Osteoblast (primary cell): ENCODE measurements around the gene AOX1. TPM values are rescaled to one million over a fixed set of nuclear protein-coding genes. Genes with fewer than 3 reads are reported as not detected.

Experiments
- DNase-seq: peaks from one replicate; pipeline ENCODE4 v3.0.0; 2011; ENCODE audit warnings: low spot score, mixed read lengths; ENCODE audit not compliant: insufficient read length; ENCODE audit errors: missing footprints
- H2AFZ ChIP-seq: 2 replicates; pipeline ENCODE4 v1.6.0; 2011; ENCODE audit warnings: mild to moderate bottlenecking, low read length
- H3K27ac ChIP-seq: 2 replicates; pipeline ENCODE4 v1.5.1; 2011; ENCODE audit warnings: mild to moderate bottlenecking, low read depth, low read length, moderate library complexity
- H3K27me3 ChIP-seq: 2 replicates; pipeline ENCODE4 v1.6.0; 2012; ENCODE audit warnings: mild to moderate bottlenecking, control low read depth, inconsistent platforms, low read length, moderate library complexity; ENCODE audit not compliant: insufficient read depth
- H3K36me3 ChIP-seq: 2 replicates; pipeline ENCODE4 v1.5.1; 2011; ENCODE audit warnings: mild to moderate bottlenecking, low read length, control low read depth, moderate library complexity; ENCODE audit not compliant: insufficient read depth
- H3K4me1 ChIP-seq: 2 replicates; pipeline ENCODE4 v1.5.1; 2011; ENCODE audit warnings: mild to moderate bottlenecking, low read length, control low read depth, moderate library complexity; ENCODE audit not compliant: insufficient read depth
- H3K4me2 ChIP-seq: 2 replicates; pipeline ENCODE4 v1.6.0; 2011; ENCODE audit warnings: mild to moderate bottlenecking, low read length; ENCODE audit not compliant: insufficient read depth
- H3K4me3 ChIP-seq: fragments of 200-600 bp; sonication (generic); 3 replicates; pipeline ENCODE4 v1.5.1; 2012; ENCODE audit warnings: mild to moderate bottlenecking, low read length, inconsistent platforms; ENCODE audit not compliant: insufficient read depth
- H3K79me2 ChIP-seq: 2 replicates; pipeline ENCODE4 v1.6.0; 2012; ENCODE audit warnings: mild to moderate bottlenecking, low read length, control low read depth, inconsistent platforms; ENCODE audit not compliant: insufficient read depth
- H3K9me3 ChIP-seq: 2 replicates; pipeline ENCODE4 v1.5.1; 2011; ENCODE audit warnings: low read depth, low read length, control low read depth
- H4K20me1 ChIP-seq: 2 replicates; pipeline ENCODE4 v1.6.0; 2012; ENCODE audit warnings: mild to moderate bottlenecking, low read length, control low read depth; ENCODE audit not compliant: insufficient read depth
- CTCF ChIP-seq: IDR thresholded peaks from 2 replicates; pipeline ENCODE4 v1.5.1; 2011; ENCODE audit warnings: mild to moderate bottlenecking, low read depth, low read length, moderate library complexity; ENCODE audit errors: extremely low read depth
- total RNA-seq: library from RNA; depleted of rRNA; stranded (reverse); fragments of >200 nt; gene quantifications from 2 replicates; pipeline ENCODE4 v1.2.3, GENCODE V29; 2012

AOX1 gene
- total RNA-seq, 1 donor, result 76.4 TPM

GRCh38 chr2:200631287-200631686 lies 45.5 kb downstream of the AOX1 start:
- Histone ChIP-seq H3K9me3 (no peaks in the 10 kb centered on the region), H3K4me3 (no peak overlapping the region), H3K36me3 (no peaks in the 10 kb centered on the region), H3K4me1 (peaks cover 3% of the 10 kb centered on the region), H3K27me3 (no peaks in the 10 kb centered on the region), H2AFZ (no peak overlapping the region), H3K27ac (no peak overlapping the region), H3K4me2 (no peak overlapping the region), H4K20me1 (no peaks in the 10 kb centered on the region), H3K79me2 (no peaks in the 10 kb centered on the region)
- TF ChIP-seq CTCF, result no peak
- no peak for DNase-seq

- H2AFZ ChIP-seq, result no peak overlapping the region
- no peak overlapping the region for H3K27ac ChIP-seq
- no peaks in the 10 kb centered on the region for H4K20me1 ChIP-seq
- H3K36me3 ChIP-seq, result peaks cover 3% of the 10 kb centered on the region
- H3K4me1 ChIP-seq, result no peaks in the 10 kb centered on the region
- no peak overlapping the region for H3K4me3 ChIP-seq
- no peak for TF ChIP-seq CTCF
- H3K79me2 ChIP-seq, result no peaks in the 10 kb centered on the region
- H3K4me2 ChIP-seq, result no peak overlapping the region
- no peak for DNase-seq
- no peaks in the 10 kb centered on the region for H3K9me3 ChIP-seq
- no peaks in the 10 kb centered on the region for H3K27me3 ChIP-seq
These were observed 48.6 kb downstream of the AOX1 start for GRCh38 chr2:200634231-200634964.

GRCh38 chr2:200635251-200635650 lies 49.4 kb downstream of the AOX1 start:
- H3K27me3 ChIP-seq, result no peaks in the 10 kb centered on the region
- no peaks in the 10 kb centered on the region for H3K4me1 ChIP-seq
- H3K4me2 ChIP-seq, result no peak overlapping the region
- no peak overlapping the region for H3K27ac ChIP-seq
- no peaks in the 10 kb centered on the region for H3K79me2 ChIP-seq
- no peaks in the 10 kb centered on the region for H3K9me3 ChIP-seq
- DNase-seq, result no peak
- no peaks in the 10 kb centered on the region for H4K20me1 ChIP-seq
- TF ChIP-seq CTCF, result no peak
- H2AFZ ChIP-seq, result no peak overlapping the region
- H3K4me3 ChIP-seq, result no peak overlapping the region
- peaks cover 3% of the 10 kb centered on the region for H3K36me3 ChIP-seq

GRCh38 chr2:200637901-200638300 lies 52.1 kb downstream of the AOX1 start:
- Histone ChIP-seq H3K79me2 (no peaks in the 10 kb centered on the region), H3K4me1 (no peaks in the 10 kb centered on the region), H2AFZ (no peak overlapping the region), H3K36me3 (peaks cover 3% of the 10 kb centered on the region), H3K4me2 (no peak overlapping the region), H3K4me3 (no peak overlapping the region), H4K20me1 (no peaks in the 10 kb centered on the region), H3K27me3 (no peaks in the 10 kb centered on the region), H3K9me3 (no peaks in the 10 kb centered on the region), H3K27ac (no peak overlapping the region)
- DNase-seq, result no peak
- TF ChIP-seq CTCF, result no peak
